MM.1S (cell line): Measurements from ENCODE around the gene DDX21.

Source experiments
- DNase-seq: peaks from one replicate; pipeline ENCODE4 v3.0.0-alpha.2; 2015
- H2AFZ ChIP-seq: fragments of 300-600 bp; sonication (generic); 2 replicates; pipeline ENCODE4 v1.6.0; 2016; ENCODE audit warnings: antibody characterized with exemption, low read length
- H3F3A ChIP-seq: fragments of 300-600 bp; sonication (generic); 2 replicates; pipeline ENCODE4 v1.6.1; 2016; ENCODE audit warnings: mild to moderate bottlenecking, antibody characterized with exemption, low read length, moderate library complexity, mixed read lengths; ENCODE audit not compliant: insufficient read depth
- H3K27ac ChIP-seq: fragments of 300-600 bp; sonication (generic); 2 replicates; pipeline ENCODE4 v1.5.1; 2016; ENCODE audit warnings: mild to moderate bottlenecking, low read length
- H3K27me3 ChIP-seq: fragments of 300-600 bp; sonication (generic); replicated peaks from 2 replicates; pipeline ENCODE4 v1.6.0; 2016; ENCODE audit warnings: low read length; ENCODE audit not compliant: insufficient read depth
- H3K36me3 ChIP-seq: fragments of 300-600 bp; sonication (generic); replicated peaks from 2 replicates; pipeline ENCODE4 v1.6.1; 2016; ENCODE audit warnings: mild to moderate bottlenecking, low read length, mixed read lengths; ENCODE audit not compliant: insufficient read depth
- H3K4me1 ChIP-seq: fragments of 300-600 bp; sonication (generic); 2 replicates; pipeline ENCODE4 v1.6.1; 2016; ENCODE audit warnings: low read length, mixed read lengths
- H3K4me2 ChIP-seq: fragments of 300-600 bp; sonication (generic); 2 replicates; pipeline ENCODE4 v1.6.0; 2016; ENCODE audit warnings: low read depth, low read length
- H3K4me3 ChIP-seq: fragments of 300-600 bp; sonication (generic); 2 replicates; pipeline ENCODE4 v1.5.1; 2016; ENCODE audit warnings: low read length, mixed read lengths
- H3K79me2 ChIP-seq: fragments of 300-600 bp; sonication (generic); 2 replicates; pipeline ENCODE4 v1.6.1; 2016; ENCODE audit warnings: mixed run types, low read length, mixed read lengths
- H3K9ac ChIP-seq: fragments of 300-600 bp; sonication (generic); 2 replicates; pipeline ENCODE4 v1.6.1; 2016; ENCODE audit warnings: low read length, mixed read lengths
- H3K9me2 ChIP-seq: fragments of 300-600 bp; sonication (generic); replicated peaks from 2 replicates; pipeline ENCODE4 v1.6.1; 2016; ENCODE audit warnings: mild to moderate bottlenecking, low read length, mixed read lengths; ENCODE audit not compliant: insufficient read depth
- H3K9me3 ChIP-seq: fragments of 300-600 bp; sonication (generic); replicated peaks from 2 replicates; pipeline ENCODE4 v1.6.1; 2016; ENCODE audit warnings: mild to moderate bottlenecking, low read length, mixed read lengths; ENCODE audit not compliant: insufficient read depth
- H4K20me1 ChIP-seq: fragments of 300-600 bp; sonication (generic); 2 replicates; pipeline ENCODE4 v1.6.1; 2016; ENCODE audit warnings: mild to moderate bottlenecking, low read length, moderate library complexity, mixed read lengths; ENCODE audit not compliant: insufficient read depth
- CTCF ChIP-seq: fragments of 300-600 bp; sonication (generic); IDR thresholded peaks from 2 replicates; pipeline ENCODE4 v1.5.1; 2016; ENCODE audit warnings: antibody characterized with exemption, low read length, mixed read lengths
- EZH2 ChIP-seq: fragments of 300-600 bp; sonication (generic); optimal IDR thresholded peaks from 2 replicates; pipeline ENCODE3; 2017; ENCODE audit warnings: low read depth, mild to moderate bottlenecking, antibody characterized with exemption, low read length, mixed read lengths
- EZH2phosphoT487 ChIP-seq: fragments of 300-600 bp; sonication (generic); IDR thresholded peaks from 2 replicates; pipeline ENCODE4 v1.6.1; 2018; ENCODE audit warnings: antibody characterized with exemption, low read length

DDX21 gene

DNA sequence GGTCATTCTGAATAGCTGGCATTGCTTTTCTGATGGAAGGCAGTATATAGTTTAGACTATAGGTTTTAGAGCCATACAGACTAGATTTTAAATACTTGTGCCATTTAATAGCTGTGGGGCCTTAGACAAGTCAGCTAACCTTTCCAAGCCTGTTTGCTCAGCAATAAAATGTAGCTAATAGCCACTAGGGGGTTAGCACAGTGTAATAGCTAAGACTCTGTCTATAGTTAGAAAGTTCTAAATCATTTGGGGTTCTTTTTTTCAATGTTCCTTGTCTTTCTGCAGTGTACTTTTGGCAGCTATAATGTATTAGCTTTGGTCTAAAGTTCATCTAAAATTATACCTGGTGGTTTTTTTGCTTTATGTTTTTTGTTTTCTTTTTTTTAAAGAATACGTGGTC lies 25.1 kb downstream of the DDX21 start:
- Histone ChIP-seq H3K9ac (no peak overlapping the region), H4K20me1 (no peaks in the 10 kb centered on the region), H3K27me3 (no peaks in the 10 kb centered on the region), H3K4me3 (no peak overlapping the region), H3K9me2 (no peaks in the 10 kb centered on the region), H3K4me1 (no peaks in the 10 kb centered on the region), H3K36me3 (peaks cover 19% of the 10 kb centered on the region; the same call in 1 of the 2 replicates), H3K9me3 (no peaks in the 10 kb centered on the region), H3K4me2 (no peak overlapping the region), H3F3A (peaks cover 9% of the 10 kb centered on the region), H3K27ac (no peak overlapping the region), H3K79me2 (peaks cover 21% of the 10 kb centered on the region), H2AFZ (no peak overlapping the region)
- TF ChIP-seq EZH2 (no peak), EZH2phosphoT487 (no peak), CTCF (peak; percentile 28)
- DNase-seq, result no peak

DNA sequence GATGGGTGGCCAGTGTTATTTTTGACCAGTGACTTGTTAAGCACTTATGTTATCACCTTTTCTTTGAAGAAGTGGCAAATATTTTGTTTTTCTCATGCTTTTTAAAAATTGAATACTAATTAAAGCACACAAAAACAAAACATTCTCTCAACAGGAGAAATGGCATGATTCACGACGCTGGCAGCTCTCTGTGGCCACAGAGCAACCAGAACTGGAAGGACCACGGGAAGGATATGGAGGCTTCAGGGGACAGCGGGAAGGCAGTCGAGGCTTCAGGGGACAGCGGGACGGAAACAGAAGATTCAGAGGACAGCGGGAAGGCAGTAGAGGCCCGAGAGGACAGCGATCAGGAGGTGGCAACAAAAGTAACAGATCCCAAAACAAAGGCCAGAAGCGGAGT lies 26.4 kb downstream of the DDX21 start:
- Histone ChIP-seq H3K27ac (no peak overlapping the region), H3K9ac (no peak overlapping the region), H3K4me2 (no peak overlapping the region), H3F3A (peaks cover 9% of the 10 kb centered on the region), H2AFZ (no peak overlapping the region), H3K27me3 (no peaks in the 10 kb centered on the region), H4K20me1 (no peaks in the 10 kb centered on the region), H3K9me3 (no peaks in the 10 kb centered on the region), H3K4me3 (no peak overlapping the region), H3K36me3 (peaks cover 19% of the 10 kb centered on the region; the same call in 1 of the 2 replicates), H3K4me1 (no peaks in the 10 kb centered on the region), H3K79me2 (peaks cover 18% of the 10 kb centered on the region), H3K9me2 (no peaks in the 10 kb centered on the region)
- no peak for TF ChIP-seq EZH2
- TF ChIP-seq CTCF, result no peak
- no peak for TF ChIP-seq EZH2phosphoT487
- DNase-seq, result no peak

- peaks cover 5% of the 10 kb centered on the region; the same call in 1 of the 2 replicates for H3K36me3 ChIP-seq
- TF ChIP-seq CTCF (no peak), EZH2 (no peak), EZH2phosphoT487 (no peak)
- H3K4me2 ChIP-seq, result peak overlapping the region; percentile 67; the same call in 1 of the 2 replicates
- H3K4me1 ChIP-seq, result no peaks in the 10 kb centered on the region
- H3F3A ChIP-seq, result peaks cover 25% of the 10 kb centered on the region
- H3K9me2 ChIP-seq, result no peaks in the 10 kb centered on the region
- peaks cover 37% of the 10 kb centered on the region for H3K79me2 ChIP-seq
- H3K9ac ChIP-seq, result no peak overlapping the region
- no peak overlapping the region for H3K27ac ChIP-seq
- no peak for DNase-seq
- no peaks in the 10 kb centered on the region for H3K9me3 ChIP-seq
- no peak overlapping the region for H3K4me3 ChIP-seq
- H3K27me3 ChIP-seq, result no peaks in the 10 kb centered on the region
- no peaks in the 10 kb centered on the region for H4K20me1 ChIP-seq
- H2AFZ ChIP-seq, result no peak overlapping the region
These were observed 31.6 kb downstream of the DDX21 start for GRCh38 chr10:68987611-68988010.
